Endothelial cell of umbilical vein (primary cell): Measurements from ENCODE around the gene EP400. TPM values are rescaled to one million over a fixed set of nuclear protein-coding genes. Genes with fewer than 3 reads are reported as not detected.

Experiments used
- BruUV-seq: library from RNA; stranded (reverse); fragments of 400-500 nt; replicated peaks from 2 replicates; lab custom pipeline; 2021; lab: Mats Ljungman, UMichigan
- CTCF ChIA-PET: fragments of 300-600, 350-600 bp; sonication (Branson Sonifier 250); formaldehyde crosslinking; loops from one replicate; lab custom pipeline; 2021; ENCODE audit warnings: antibody characterized with exemption, inconsistent platforms; lab: Charles Lee
- POLR2A ChIA-PET: fragments of 300-600, 350-600 bp; sonication (Branson Sonifier 250); formaldehyde crosslinking; loops from one replicate; lab custom pipeline; 2021; ENCODE audit warnings: antibody characterized with exemption, inconsistent platforms; lab: Charles Lee
- DNase-seq: peaks from one replicate; pipeline ENCODE4 v3.0.0-alpha.2; 2011; ENCODE audit warnings: low read depth, low spot score
- FAIRE-seq: peaks from 2 replicates; lab custom pipeline; 2011; peaks lifted over from hg19 to GRCh38; lab: Jason Lieb, UNC
- H2AFZ ChIP-seq: 2 replicates; pipeline ENCODE4 v1.6.0; 2012; ENCODE audit warnings: low read depth, low read length, control low read depth, inconsistent platforms
- H3K27ac ChIP-seq: 2 replicates; pipeline ENCODE4 v1.5.1; 2011; ENCODE audit warnings: low read depth, mild to moderate bottlenecking, control low read depth, low read length, moderate library complexity; ENCODE audit not compliant: insufficient read depth
- H3K27me3 ChIP-seq, 2 experiments: 2 replicates each; pipeline versions ENCODE4 v1.6.0 to v1.6.1; 2011; ENCODE audit warnings: low read length in 2 of 2, mixed read lengths in 1 of 2; ENCODE audit not compliant: control insufficient read depth in 2 of 2, insufficient read depth in 2 of 2
- H3K36me3 ChIP-seq, 2 experiments: 2 replicates in 1 of 2; 3 replicates in 1 of 2; pipeline ENCODE4 v1.5.1; 2011; ENCODE audit warnings: low read length in 2 of 2, mild to moderate bottlenecking in 1 of 2, moderate library complexity in 1 of 2; ENCODE audit not compliant: control insufficient read depth in 2 of 2, insufficient read depth in 2 of 2; ENCODE audit errors: extremely low read depth in 1 of 2
- H3K4me1 ChIP-seq: 3 replicates; pipeline ENCODE4 v1.5.1; 2011; ENCODE audit warnings: mild to moderate bottlenecking, low read length; ENCODE audit not compliant: control insufficient read depth, insufficient read depth; ENCODE audit errors: extremely low read depth
- H3K4me2 ChIP-seq: 2 replicates; pipeline ENCODE4 v1.6.1; 2011; ENCODE audit warnings: low read length, control low read depth, mixed read lengths; ENCODE audit not compliant: insufficient read depth
- H3K4me3 ChIP-seq, 3 experiments: fragments of 200-600 bp in 1 of 3; sonication (generic), shearing (Covaris generic) in 1 of 3; replicated peaks in 1 of 3; 2 replicates each; pipeline ENCODE4 v1.5.1; 2011 to 2016; ENCODE audit warnings: control low read depth in 3 of 3, low read length in 3 of 3, mild to moderate bottlenecking in 2 of 3, inconsistent platforms in 1 of 3, low read depth in 1 of 3, moderate library complexity in 1 of 3; ENCODE audit not compliant: insufficient read depth in 1 of 3
- H3K79me2 ChIP-seq: 2 replicates; pipeline ENCODE4 v1.6.0; 2012; ENCODE audit warnings: low read length, inconsistent platforms; ENCODE audit not compliant: control insufficient read depth, insufficient read depth
- H3K9ac ChIP-seq: replicated peaks from 2 replicates; pipeline ENCODE3; 2011; ENCODE audit warnings: low read length, control low read depth; ENCODE audit not compliant: insufficient read depth; ENCODE audit errors: extremely low read depth
- H3K9me1 ChIP-seq: replicated peaks from 3 replicates; pipeline ENCODE4 v1.6.0; 2011; ENCODE audit warnings: mild to moderate bottlenecking, low read length; ENCODE audit not compliant: control insufficient read depth, insufficient read depth; ENCODE audit errors: extremely low read depth
- H3K9me3 ChIP-seq: replicated peaks from 2 replicates; pipeline ENCODE4 v1.5.1; 2012; ENCODE audit warnings: low read length, inconsistent platforms; ENCODE audit not compliant: control insufficient read depth, insufficient read depth
- H4K20me1 ChIP-seq: replicated peaks from 2 replicates; pipeline ENCODE3; 2011; ENCODE audit warnings: mild to moderate bottlenecking, low read length; ENCODE audit not compliant: control insufficient read depth, insufficient read depth; ENCODE audit errors: extremely low read depth
- CTCF ChIP-seq, 2 donors: IDR thresholded peaks; 1 replicate in 1 of 2; 2 replicates in 1 of 2; pipeline ENCODE4 v1.5.1; 2011; ENCODE audit warnings: low read length in 2 of 2, mild to moderate bottlenecking in 2 of 2, moderate library complexity in 2 of 2, control low read depth in 1 of 2, inconsistent platforms in 1 of 2, low read depth in 1 of 2; ENCODE audit not compliant: insufficient read depth in 1 of 2; ENCODE audit errors: extremely low read depth in 1 of 2
- EZH2 ChIP-seq: IDR thresholded peaks from 2 replicates; pipeline ENCODE4 v1.6.1; 2012; ENCODE audit warnings: borderline replicate concordance, low read depth, mild to moderate bottlenecking, moderate library complexity, low read length, inconsistent platforms; ENCODE audit not compliant: severe bottlenecking
- FOS ChIP-seq: IDR thresholded peaks from 2 replicates; pipeline ENCODE4 v1.6.1; 2011; ENCODE audit warnings: mild to moderate bottlenecking, low read length, moderate library complexity, borderline replicate concordance; ENCODE audit not compliant: insufficient read depth
- GATA2 ChIP-seq: IDR thresholded peaks from 2 replicates; pipeline ENCODE4 v1.7.0; 2011; ENCODE audit warnings: low read depth, mild to moderate bottlenecking, moderate library complexity, mixed read lengths, low read length; ENCODE audit not compliant: insufficient read length, insufficient read depth
- JUN ChIP-seq: IDR thresholded peaks from 2 replicates; pipeline ENCODE4 v1.6.1; 2011; ENCODE audit warnings: borderline replicate concordance, low read depth; ENCODE audit not compliant: insufficient read length, insufficient read depth
- MAX ChIP-seq: IDR thresholded peaks from 2 replicates; pipeline ENCODE4 v1.6.1; 2011; ENCODE audit not compliant: insufficient read depth, insufficient read length
- MYC ChIP-seq: IDR thresholded peaks from one replicate; pipeline ENCODE4 v1.6.1; 2011; ENCODE audit warnings: mild to moderate bottlenecking, low read depth, low read length
- POLR2A ChIP-seq: IDR thresholded peaks from 2 replicates; pipeline ENCODE4 v1.6.1; 2012; ENCODE audit warnings: low read depth, mild to moderate bottlenecking, control low read depth, low read length
- POLR2AphosphoS5 ChIP-seq: IDR thresholded peaks from 2 replicates; pipeline ENCODE4 v1.6.1; 2012; ENCODE audit warnings: low read depth, mild to moderate bottlenecking, control low read depth, low read length, moderate library complexity; ENCODE audit not compliant: insufficient read depth
- dilution Hi-C: fragments of 300-500 bp; cut with MboI; formaldehyde crosslinking; loops from one replicate; pipeline ENCODE4 v1.15.0; 2019; ENCODE audit warnings: low sequenced_read_pairs; ENCODE audit not compliant: extremely low pct_ligation_motif_present
- intact Hi-C: fragments of 100-400 bp; cut with micrococcal nuclease; formaldehyde crosslinking; loops from one replicate; pipeline ENCODE4 v1.10.0; 2022
- polyA plus RNA-seq, 4 experiments: library from polyadenylated mRNA; depleted of rRNA in 3 of 4; stranded (reverse) in 3 of 4; unstranded in 1 of 4; fragments of >200 nt; gene quantifications; 2 replicates each; pipeline versions ENCODE4 v1.2.1 to v1.2.3, GENCODE V29; 2011 to 2012; ENCODE audit warnings: missing spikeins in 1 of 4
- total RNA-seq: library from RNA; stranded (reverse); gene quantifications from 2 replicates; pipeline ENCODE4 v1.2.3, GENCODE V29; 2021

The EP400 gene
- total and polyA plus RNA-seq, 2 donors (not counting 3 experiments of a cell fraction or from before 2014, with no cell fraction given) = 9.0 to 57.7 TPM

GRCh38 chr12:131940141-131940547 lies 9.6 kb upstream of the EP400 start:
- no peaks in the 10 kb centered on the region for H3K9me3 ChIP-seq
- no peak overlapping the region for H2AFZ ChIP-seq
- no peaks in the 10 kb centered on the region for H3K9me1 ChIP-seq
- DNase-seq (no peak), FAIRE-seq (no peak)
- no peaks in the 10 kb centered on the region for H3K79me2 ChIP-seq
- intact Hi-C loops (no loop called here), dilution Hi-C loops (no loop called here)
- peaks cover 0 to 29% of the 10 kb centered on the region in 2 experiments for H3K36me3 ChIP-seq
- no peak overlapping the region for H3K9ac ChIP-seq
- no peak overlapping the region for H3K4me3 ChIP-seq
- BruUV-seq = no TSS peak
- H3K4me1 ChIP-seq = no peaks in the 10 kb centered on the region
- H4K20me1 ChIP-seq = no peaks in the 10 kb centered on the region
- ChIA-PET POLR2A (no interaction called here), CTCF (no interaction called here)
- no peak overlapping the region for H3K27ac ChIP-seq
- TF ChIP-seq MYC (no peak), JUN (no peak), EZH2 (no peak), GATA2 (no peak), CTCF (IDR thresholded peaks at IDR 0.05; ENCODE audit: extremely low read depth in 1 of 2, insufficient read depth in 1 of 2, low read depth in 1 of 2, low read length in 2 of 2) (no peak), MAX (no peak), FOS (no peak), POLR2A (no peak), POLR2AphosphoS5 (no peak)
- no peak overlapping the region for H3K4me2 ChIP-seq
- no peaks in the 10 kb centered on the region for H3K27me3 ChIP-seq
